ENCODE results near the gene NECAB2.
A peak's percentile ranks its signal among the peaks of the same experiment; 100 is the strongest.
"Not testable (repeated sequence)": the region's sequence is repeated elsewhere in the genome, so short reads cannot be mapped to it uniquely, and the experiment has no call there.

Gene NECAB2

DNA sequence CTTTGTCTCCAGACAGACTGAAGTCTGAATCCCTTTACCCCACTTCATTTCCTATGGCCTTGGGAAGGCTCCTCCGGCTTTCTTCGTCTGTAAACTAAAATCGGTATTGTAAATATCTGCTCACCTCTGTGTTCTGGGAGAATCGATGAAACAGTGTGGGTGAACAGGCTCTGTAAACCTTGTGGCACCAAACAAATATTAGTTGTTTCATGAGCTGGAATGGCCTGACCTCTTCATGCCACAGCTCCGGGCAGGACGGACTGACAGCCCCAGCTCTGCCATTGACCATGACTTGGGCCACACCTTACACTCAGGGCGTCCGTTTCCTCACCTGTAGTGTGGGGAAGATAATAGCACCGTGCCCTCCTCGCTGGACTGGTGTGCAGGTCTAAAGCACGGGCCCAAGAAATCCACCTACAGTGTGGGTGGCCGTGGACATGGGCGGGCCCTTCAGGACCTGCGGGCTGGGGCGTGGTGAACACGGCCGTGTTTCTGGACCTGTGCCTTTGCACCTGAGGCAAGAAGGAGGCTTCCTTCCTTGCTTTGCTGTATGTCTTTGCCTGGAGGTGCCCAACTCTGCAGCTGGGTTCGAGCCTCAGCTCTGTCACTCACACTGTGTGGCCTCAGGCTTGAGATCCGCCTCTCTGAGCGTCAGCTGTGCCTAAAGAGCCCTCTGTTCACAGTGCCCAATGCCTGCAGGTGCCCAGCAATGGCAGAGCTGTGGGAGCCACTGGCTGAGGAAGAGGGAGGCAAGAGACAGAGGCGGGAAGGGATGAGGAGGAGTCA, 21.1 kb upstream of the NECAB2 start:
- Histone ChIP-seq H3K4me1 (ENCODE audit: insufficient read depth, low read length) (no peaks in the 10 kb centered on the region), H3K4me3 (ENCODE audit: low read length) (no peak overlapping the region), H3K27ac (ENCODE audit: low read length) (no peak overlapping the region), H3K9ac (ENCODE audit: low read depth, low read length) (no peak overlapping the region), H3K27me3 (ENCODE audit: insufficient read depth, low read length) (no peaks in the 10 kb centered on the region), H3K36me3 (ENCODE audit: insufficient read depth, low read depth, low read length) (no peaks in the 10 kb centered on the region), H3K9me3 (ENCODE audit: insufficient read depth, low read depth, low read length) (no peaks in the 10 kb centered on the region)

GRCh38 chr16:83947642-83948234, 20.3 kb upstream of the NECAB2 start:
- Histone ChIP-seq H3K9ac (ENCODE audit: low read depth, low read length) (no peak overlapping the region), H3K36me3 (ENCODE audit: insufficient read depth, low read depth, low read length) (no peaks in the 10 kb centered on the region), H3K4me1 (ENCODE audit: insufficient read depth, low read length) (no peaks in the 10 kb centered on the region), H3K27me3 (ENCODE audit: insufficient read depth, low read length) (no peaks in the 10 kb centered on the region), H3K9me3 (ENCODE audit: insufficient read depth, low read depth, low read length) (no peaks in the 10 kb centered on the region), H3K4me3 (ENCODE audit: low read length) (no peak overlapping the region), H3K27ac (ENCODE audit: low read length) (no peak overlapping the region)

DNA sequence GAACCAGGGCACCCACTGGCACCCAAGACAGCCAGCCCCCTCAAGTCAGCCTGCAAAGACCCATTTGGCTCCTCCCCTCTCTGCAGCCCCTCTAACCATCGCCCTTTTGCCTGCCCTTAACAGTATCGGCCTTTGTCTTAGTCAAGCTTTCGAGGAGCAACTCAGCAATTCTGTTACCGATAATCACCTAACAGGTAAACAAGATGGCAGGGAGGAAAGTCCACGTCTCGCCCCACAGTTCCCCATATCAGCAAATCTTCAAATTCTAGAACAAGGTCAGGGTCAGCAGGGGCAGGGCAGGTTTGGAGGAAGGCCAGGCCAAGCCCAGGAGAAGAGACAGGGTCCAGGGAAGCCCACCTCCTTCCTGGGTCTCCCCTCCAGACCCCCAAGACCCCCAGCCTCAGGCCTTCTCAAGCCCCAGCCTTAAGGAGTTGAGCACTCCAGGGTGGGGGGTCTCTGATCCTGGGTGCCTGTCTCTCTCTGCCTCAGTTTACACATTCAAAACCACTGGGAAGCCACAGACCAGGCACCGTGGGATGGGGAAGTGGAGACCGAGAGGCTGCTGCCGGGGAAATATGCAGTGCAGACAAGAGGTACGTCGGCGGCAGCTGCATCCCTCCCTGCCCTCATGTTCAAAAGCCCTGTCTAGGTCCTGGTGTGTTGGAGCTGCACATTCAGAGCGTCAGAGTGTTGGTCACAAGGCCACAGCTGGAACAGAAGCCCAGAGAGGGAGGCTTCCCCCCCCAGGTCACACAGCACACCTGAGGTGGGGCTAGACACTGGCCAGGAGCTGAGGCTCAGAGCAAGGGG, 18.9 kb upstream of the NECAB2 start:
- Histone ChIP-seq H3K9ac (ENCODE audit: low read depth, low read length) (no peak overlapping the region), H3K27me3 (ENCODE audit: insufficient read depth, low read length) (no peaks in the 10 kb centered on the region), H3K27ac (ENCODE audit: low read length) (no peak overlapping the region), H3K36me3 (ENCODE audit: insufficient read depth, low read depth, low read length) (no peaks in the 10 kb centered on the region), H3K4me1 (ENCODE audit: insufficient read depth, low read length) (peaks cover 5% of the 10 kb centered on the region; the same call in 1 of the 2 replicates), H3K9me3 (ENCODE audit: insufficient read depth, low read depth, low read length) (no peaks in the 10 kb centered on the region), H3K4me3 (ENCODE audit: low read length) (no peak overlapping the region)

- no peaks in the 10 kb centered on the region; the same call in 1 of the 2 replicates for H3K27me3 ChIP-seq (ENCODE audit: insufficient read depth, low read length)
- no peaks in the 10 kb centered on the region for H3K36me3 ChIP-seq (ENCODE audit: insufficient read depth, low read depth, low read length)
- H3K4me3 ChIP-seq (ENCODE audit: low read length): no peak overlapping the region
- peaks cover 5% of the 10 kb centered on the region; the same call in 1 of the 2 replicates for H3K4me1 ChIP-seq (ENCODE audit: insufficient read depth, low read length)
- H3K9ac ChIP-seq (ENCODE audit: low read depth, low read length): no peak overlapping the region
- H3K27ac ChIP-seq (ENCODE audit: low read length): no peak overlapping the region
- no peaks in the 10 kb centered on the region for H3K9me3 ChIP-seq (ENCODE audit: insufficient read depth, low read depth, low read length)
Measured at GRCh38 chr16:83949724-83950001, 18.4 kb upstream of the NECAB2 start.

- H3K4me3 ChIP-seq (ENCODE audit: low read length); H3K9ac ChIP-seq (ENCODE audit: low read depth, low read length); H3K36me3 ChIP-seq (ENCODE audit: insufficient read depth, low read depth, low read length); H3K4me1 ChIP-seq (ENCODE audit: insufficient read depth, low read length); H3K27ac ChIP-seq (ENCODE audit: low read length); H3K27me3 ChIP-seq (ENCODE audit: insufficient read depth, low read length); H3K9me3 ChIP-seq (ENCODE audit: insufficient read depth, low read depth, low read length): not testable (repeated sequence)
Measured at GRCh38 chr16:83950862-83951399, 17.1 kb upstream of the NECAB2 start.

GRCh38 chr16:83951544-83951943, 16.5 kb upstream of the NECAB2 start:
- H3K27ac ChIP-seq (ENCODE audit: low read length): no peak overlapping the region
- peaks cover 5% of the 10 kb centered on the region; the same call in 1 of the 2 replicates for H3K4me1 ChIP-seq (ENCODE audit: insufficient read depth, low read length)
- H3K9ac ChIP-seq (ENCODE audit: low read depth, low read length): no peak overlapping the region
- H3K4me3 ChIP-seq (ENCODE audit: low read length): no peak overlapping the region
- H3K36me3 ChIP-seq (ENCODE audit: insufficient read depth, low read depth, low read length): no peaks in the 10 kb centered on the region
- H3K27me3 ChIP-seq (ENCODE audit: insufficient read depth, low read length): no peaks in the 10 kb centered on the region; the same call in 1 of the 2 replicates
- no peaks in the 10 kb centered on the region for H3K9me3 ChIP-seq (ENCODE audit: insufficient read depth, low read depth, low read length)

GRCh38 chr16:83952587-83952939, 15.5 kb upstream of the NECAB2 start:
- Histone ChIP-seq H3K4me1 (ENCODE audit: insufficient read depth, low read length) (peaks cover 5% of the 10 kb centered on the region; the same call in 1 of the 2 replicates), H3K27ac (ENCODE audit: low read length) (no peak overlapping the region), H3K4me3 (ENCODE audit: low read length) (peak overlapping the region; percentile 70; the same call in 1 of the 2 replicates), H3K36me3 (ENCODE audit: insufficient read depth, low read depth, low read length) (no peaks in the 10 kb centered on the region), H3K9ac (ENCODE audit: low read depth, low read length) (no peak overlapping the region), H3K9me3 (ENCODE audit: insufficient read depth, low read depth, low read length) (no peaks in the 10 kb centered on the region), H3K27me3 (ENCODE audit: insufficient read depth, low read length) (no peaks in the 10 kb centered on the region; the same call in 1 of the 2 replicates)

DNA sequence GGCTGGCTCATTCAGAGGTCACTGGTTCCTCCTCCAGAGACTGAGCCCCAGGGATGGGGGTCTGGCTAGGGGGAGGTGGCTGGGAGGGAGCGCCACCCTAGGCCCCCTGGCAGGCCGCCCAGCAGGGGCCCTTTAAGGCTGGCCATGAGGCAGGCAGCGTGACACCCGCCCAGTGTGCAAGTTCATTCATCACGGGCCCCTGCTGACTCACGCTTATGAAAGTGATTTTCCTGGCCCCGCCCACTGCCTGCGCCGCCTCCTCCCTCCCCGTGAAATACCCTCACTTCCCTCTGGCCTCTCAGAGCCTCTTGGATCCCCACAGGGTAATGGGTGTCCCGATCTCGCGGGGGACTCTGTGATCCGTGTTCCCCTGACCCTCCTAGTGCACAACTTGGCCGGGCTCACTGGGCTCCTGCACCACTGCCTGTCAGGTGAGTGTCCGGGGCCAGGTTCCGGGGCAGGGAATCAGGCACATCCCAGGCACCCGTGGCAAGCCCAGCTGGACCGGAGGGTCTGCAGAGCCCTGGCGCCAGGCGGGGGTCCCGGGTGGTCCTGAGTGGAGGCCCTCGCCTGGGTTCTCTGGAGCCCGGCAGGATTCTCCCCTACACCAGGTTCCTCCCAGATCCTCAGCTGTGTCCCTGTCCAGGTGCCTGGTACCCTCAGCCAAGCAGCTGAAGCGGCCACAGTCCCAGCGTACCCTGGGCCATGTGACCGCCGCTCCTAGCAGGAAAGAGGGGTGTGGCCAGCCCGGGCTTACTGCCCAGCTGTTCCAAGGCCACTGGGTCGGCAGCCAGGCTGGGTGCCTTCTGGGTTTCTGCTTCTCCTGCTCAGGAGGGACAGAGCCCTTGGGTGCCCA, 14.9 kb upstream of the NECAB2 start, which contains the start of gene OSGIN1:
OSGIN1 (plus strand) TSS at position 301 of the 856 bp plus-strand sequence. CDS start 4,432 bp downstream, outside the sequence.
- no peaks in the 10 kb centered on the region for H3K9me3 ChIP-seq (ENCODE audit: insufficient read depth, low read depth, low read length)
- H3K36me3 ChIP-seq (ENCODE audit: insufficient read depth, low read depth, low read length): no peaks in the 10 kb centered on the region
- no peaks in the 10 kb centered on the region; the same call in 1 of the 2 replicates for H3K27me3 ChIP-seq (ENCODE audit: insufficient read depth, low read length)
- peaks cover 5% of the 10 kb centered on the region; the same call in 1 of the 2 replicates for H3K4me1 ChIP-seq (ENCODE audit: insufficient read depth, low read length)
- no peak within 1 kb of the TSS for H3K27ac ChIP-seq (ENCODE audit: low read length)
- H3K9ac ChIP-seq (ENCODE audit: low read depth, low read length): peak within 1 kb of the TSS; percentile 37; the same call in 1 of the 2 replicates
- H3K4me3 ChIP-seq (ENCODE audit: low read length): peak within 1 kb of the TSS; percentile 70

DNA sequence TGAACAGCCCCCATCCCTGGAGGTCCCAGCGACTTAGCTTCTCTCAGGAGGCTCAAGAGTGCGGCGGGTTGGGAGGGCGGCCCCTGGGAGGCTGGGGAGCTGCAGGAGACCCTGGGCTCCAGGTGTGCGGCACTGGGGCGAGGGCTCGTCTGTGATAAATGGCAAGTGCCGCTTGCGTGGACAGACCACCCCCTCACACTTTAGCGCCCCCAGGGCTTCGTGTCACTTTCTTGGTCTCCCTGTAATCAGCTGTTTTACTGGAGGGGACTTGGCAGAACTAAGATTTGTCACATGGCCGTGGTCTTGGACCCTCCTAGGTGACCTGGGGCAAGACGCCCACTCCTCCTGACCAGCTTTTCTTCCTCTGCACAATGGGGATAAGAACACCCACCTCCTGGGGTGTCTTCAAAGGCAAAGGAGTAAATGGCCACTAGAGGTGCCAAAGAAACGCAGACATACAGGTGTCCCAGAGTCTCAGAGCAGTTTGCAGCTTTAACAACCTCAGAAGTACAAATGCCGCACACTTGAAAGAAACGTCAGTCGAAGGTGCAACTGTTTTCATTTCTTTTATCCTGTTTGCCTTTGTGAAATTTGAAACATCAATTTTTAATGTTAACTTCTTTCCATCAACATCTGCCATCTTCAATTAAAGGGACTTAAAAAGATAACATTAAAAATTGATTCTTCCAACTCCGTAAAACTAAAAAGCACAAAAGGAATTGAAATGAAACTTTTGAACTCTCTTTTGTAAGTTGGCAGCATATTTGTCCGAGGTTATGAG, 14.1 kb upstream of the NECAB2 start:
- Histone ChIP-seq H3K9me3 (ENCODE audit: insufficient read depth, low read depth, low read length) (no peaks in the 10 kb centered on the region), H3K4me1 (ENCODE audit: insufficient read depth, low read length) (peaks cover 5% of the 10 kb centered on the region; the same call in 1 of the 2 replicates), H3K4me3 (ENCODE audit: low read length) (peak overlapping the region; percentile 70), H3K27me3 (ENCODE audit: insufficient read depth, low read length) (no peaks in the 10 kb centered on the region; the same call in 1 of the 2 replicates), H3K9ac (ENCODE audit: low read depth, low read length) (no peak overlapping the region), H3K27ac (ENCODE audit: low read length) (no peak overlapping the region), H3K36me3 (ENCODE audit: insufficient read depth, low read depth, low read length) (no peaks in the 10 kb centered on the region)

DNA sequence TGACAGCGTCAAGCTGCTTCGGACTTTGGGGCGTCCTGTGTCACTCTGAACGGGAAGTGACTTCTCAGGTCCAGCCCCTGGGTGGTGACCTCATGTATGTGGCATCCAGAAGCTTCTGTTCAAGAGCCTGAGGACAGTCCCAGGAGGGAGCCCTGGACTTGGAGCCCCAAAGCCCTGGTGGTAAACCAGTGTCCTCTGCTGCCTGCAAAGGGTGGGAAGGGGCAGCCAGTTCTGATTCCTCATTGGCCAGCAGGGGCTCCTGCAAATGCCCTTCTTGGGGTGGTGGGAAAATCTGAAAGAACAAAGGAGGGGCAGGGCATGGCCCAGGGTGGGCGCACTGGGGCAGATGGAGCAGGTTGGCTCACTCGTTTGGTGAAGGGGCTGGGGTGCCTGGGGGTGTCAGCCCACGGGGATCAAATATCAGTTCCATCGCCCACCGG, 13.4 kb upstream of the NECAB2 start:
- no peak overlapping the region for H3K4me3 ChIP-seq (ENCODE audit: low read length)
- H3K27me3 ChIP-seq (ENCODE audit: insufficient read depth, low read length): no peaks in the 10 kb centered on the region; the same call in 1 of the 2 replicates
- H3K36me3 ChIP-seq (ENCODE audit: insufficient read depth, low read depth, low read length): no peaks in the 10 kb centered on the region
- no peak overlapping the region for H3K9ac ChIP-seq (ENCODE audit: low read depth, low read length)
- peaks cover 5% of the 10 kb centered on the region; the same call in 1 of the 2 replicates for H3K4me1 ChIP-seq (ENCODE audit: insufficient read depth, low read length)
- H3K27ac ChIP-seq (ENCODE audit: low read length): no peak overlapping the region
- no peaks in the 10 kb centered on the region for H3K9me3 ChIP-seq (ENCODE audit: insufficient read depth, low read depth, low read length)
